ENCODE measurements around the gene TMEM109. TPM values are rescaled to one million over a fixed set of nuclear protein-coding genes. Genes with fewer than 3 reads are reported as not detected.

The TMEM109 gene
- total and polyA plus RNA-seq, 2 of the 4 experiments (the other 2 are of a cell fraction): 15.1 to 69.7 TPM

GRCh38 chr11:60869451-60869825 lies 44.5 kb upstream of the TMEM109 start:
- no peak overlapping the region for H4K5ac ChIP-seq (ENCODE audit: low read depth, low read length)
- no peaks in the 10 kb centered on the region for H3K9me3 ChIP-seq (ENCODE audit: control insufficient read depth, insufficient read depth, low read length)
- in situ Hi-C loops (cut with MboI; ENCODE audit: low sequenced_read_pairs): no loop called here
- H3K27ac ChIP-seq (ENCODE audit: insufficient read depth, low read length): no peak overlapping the region
- 0 out of 4 replicates have a peak, but pooled peaks cover 0 to 3% of the 10 kb centered on the region in 2 experiments for H3K79me1 ChIP-seq (ENCODE audit: low read depth in 1 of 2, low read length in 2 of 2)
- no peak overlapping the region for H2BK120ac ChIP-seq (ENCODE audit: low read depth, low read length)
- no peak overlapping the region for H4K91ac ChIP-seq (ENCODE audit: insufficient read depth, low read depth, low read length)
- WGBS, 2 experiments (ENCODE audit: extremely low coverage in 2 of 2, insufficient read length in 1 of 2): 96% methylated on average over 4 of the region's 7 CpGs; no CpG with 5 or more reads in 1 of the 2 experiments
- H3K18ac ChIP-seq (ENCODE audit: low read depth, low read length): no peak overlapping the region
- dilution Hi-C loops (cut with HindIII; ENCODE audit: low sequenced_read_pairs, unreplicated experiment): no loop called here
- H3K9ac ChIP-seq (ENCODE audit: low read depth, low read length): no peak overlapping the region
- no peak overlapping the region for H3K14ac ChIP-seq (replicated peaks; ENCODE audit: low read depth, low read length)
- intact Hi-C loops (cut with micrococcal nuclease): no loop called here
- H3K4ac ChIP-seq (ENCODE audit: low read depth, low read length): no peak overlapping the region
- no peak overlapping the region for H3K56ac ChIP-seq (ENCODE audit: extremely low read depth, insufficient read depth, low read length)
- POLR2A ChIA-PET (ENCODE audit: unreplicated experiment): interaction anchor here (0.6 kb wide), 1 partner anchor 1629 kb away, joined by 3 read pairs; no protein-coding TSS in a partner anchor
- ATAC-seq (ENCODE audit: low read depth): no peak
- H2BK15ac ChIP-seq (ENCODE audit: low read depth, low read length): no peak overlapping the region
- H3K4me1 ChIP-seq (ENCODE audit: control insufficient read depth, insufficient read depth, low read length): peaks cover 22% of the 10 kb centered on the region
- BruUV-seq (replicated peaks): no TSS peak
- H3K23ac ChIP-seq (ENCODE audit: low read depth, low read length): no peak overlapping the region
- no peak overlapping the region for H3K4me3 ChIP-seq (ENCODE audit: insufficient read depth, low read depth, low read length)
- CTCF ChIA-PET: no interaction called here
- no peak overlapping the region for H2AK5ac ChIP-seq (ENCODE audit: low read depth, low read length)
- no peak overlapping the region for H3K4me2 ChIP-seq (ENCODE audit: low read depth, low read length)
- no peaks in the 10 kb centered on the region for H4K20me1 ChIP-seq (ENCODE audit: insufficient read depth, low read length)
- DNase-seq: no peak
- H3K36me3 ChIP-seq (ENCODE audit: control insufficient read depth, insufficient read depth, low read length): no peaks in the 10 kb centered on the region
- H2BK20ac ChIP-seq (ENCODE audit: low read depth, low read length): no peak overlapping the region
- TF ChIP-seq SMC3 (IDR thresholded peaks at IDR 0.05; ENCODE audit: low read depth, low read length) (no peak), MXI1 (IDR thresholded peaks at IDR 0.05; ENCODE audit: borderline replicate concordance, low read depth, low read length) (no peak), MAZ (IDR thresholded peaks at IDR 0.05; ENCODE audit: borderline replicate concordance, low read depth, low read length) (no peak), RAD21 (IDR thresholded peaks at IDR 0.05; ENCODE audit: low read length) (no peak), ELK1 (IDR thresholded peaks at IDR 0.05; ENCODE audit: borderline replicate concordance, low read depth, low read length) (no peak), CEBPB (IDR thresholded peaks at IDR 0.05; ENCODE audit: low read depth, low read length) (no peak)
- H4K8ac ChIP-seq (ENCODE audit: low read depth in 2 of 2, low read length in 2 of 2): no peak overlapping the region
- H2BK5ac ChIP-seq (ENCODE audit: low read depth, low read length, poor library complexity, severe bottlenecking): no peak overlapping the region
- H3K9me1 ChIP-seq (ENCODE audit: insufficient read depth, low read length): peaks cover 23% of the 10 kb centered on the region
- H2AK9ac ChIP-seq (replicated peaks; ENCODE audit: low read depth, low read length, poor library complexity): no peak overlapping the region
- peaks cover 5% of the 10 kb centered on the region for H3K27me3 ChIP-seq (ENCODE audit: control insufficient read depth, insufficient read depth, low read length)
- no peak overlapping the region for H2AFZ ChIP-seq (replicated peaks; ENCODE audit: low read length, poor library complexity)
